ENCODE data around the gene STRIP2.
"Not testable (repeated sequence)": the region's sequence is repeated elsewhere in the genome, so short reads cannot be mapped to it uniquely, and the experiment has no call there.

STRIP2 gene, protein sequence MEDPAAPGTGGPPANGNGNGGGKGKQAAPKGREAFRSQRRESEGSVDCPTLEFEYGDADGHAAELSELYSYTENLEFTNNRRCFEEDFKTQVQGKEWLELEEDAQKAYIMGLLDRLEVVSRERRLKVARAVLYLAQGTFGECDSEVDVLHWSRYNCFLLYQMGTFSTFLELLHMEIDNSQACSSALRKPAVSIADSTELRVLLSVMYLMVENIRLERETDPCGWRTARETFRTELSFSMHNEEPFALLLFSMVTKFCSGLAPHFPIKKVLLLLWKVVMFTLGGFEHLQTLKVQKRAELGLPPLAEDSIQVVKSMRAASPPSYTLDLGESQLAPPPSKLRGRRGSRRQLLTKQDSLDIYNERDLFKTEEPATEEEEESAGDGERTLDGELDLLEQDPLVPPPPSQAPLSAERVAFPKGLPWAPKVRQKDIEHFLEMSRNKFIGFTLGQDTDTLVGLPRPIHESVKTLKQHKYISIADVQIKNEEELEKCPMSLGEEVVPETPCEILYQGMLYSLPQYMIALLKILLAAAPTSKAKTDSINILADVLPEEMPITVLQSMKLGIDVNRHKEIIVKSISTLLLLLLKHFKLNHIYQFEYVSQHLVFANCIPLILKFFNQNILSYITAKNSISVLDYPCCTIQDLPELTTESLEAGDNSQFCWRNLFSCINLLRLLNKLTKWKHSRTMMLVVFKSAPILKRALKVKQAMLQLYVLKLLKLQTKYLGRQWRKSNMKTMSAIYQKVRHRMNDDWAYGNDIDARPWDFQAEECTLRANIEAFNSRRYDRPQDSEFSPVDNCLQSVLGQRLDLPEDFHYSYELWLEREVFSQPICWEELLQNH

DNA sequence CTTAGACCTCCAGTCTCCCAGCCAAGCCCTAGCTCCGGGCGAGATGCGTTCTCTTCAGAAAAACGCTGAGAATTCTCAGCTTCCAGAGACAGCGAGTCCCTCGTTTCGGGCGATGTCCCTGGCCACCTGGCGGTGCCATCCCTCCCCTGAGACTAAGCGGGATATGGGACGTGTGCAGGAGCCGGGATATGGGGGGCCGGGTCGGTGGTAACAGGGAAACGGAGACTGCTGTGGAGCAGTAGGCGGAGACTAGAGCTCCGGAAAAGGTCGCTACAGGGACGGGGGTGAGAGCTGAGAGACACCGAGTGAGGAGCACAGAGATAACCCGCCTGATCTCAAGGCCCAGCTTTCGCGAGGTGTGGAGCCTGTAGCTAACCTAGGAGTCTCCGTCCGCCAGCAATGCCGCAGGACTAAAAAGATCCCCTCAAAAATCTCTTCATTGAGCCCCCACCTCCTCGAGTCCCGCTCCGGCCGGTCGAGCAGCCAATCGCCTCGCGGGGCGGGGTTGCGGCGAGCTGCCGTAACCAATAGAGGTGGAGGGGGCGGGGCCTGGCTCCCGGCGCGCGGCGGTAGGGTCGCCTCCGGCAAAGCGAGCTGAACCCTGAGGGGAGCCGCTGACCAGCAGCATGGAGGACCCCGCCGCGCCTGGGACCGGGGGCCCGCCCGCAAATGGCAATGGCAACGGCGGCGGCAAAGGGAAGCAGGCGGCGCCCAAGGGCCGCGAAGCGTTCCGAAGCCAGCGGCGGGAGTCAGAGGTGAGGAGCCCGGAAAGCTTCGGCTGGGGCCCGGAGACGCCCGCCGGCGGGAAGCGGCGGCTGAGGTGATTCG lies at the start of gene STRIP2:
Gene STRIP2, plus strand, starts transcription at position 586 of the 828 bp plus-strand sequence. Its CDS starts 41 bp downstream, at position 627.
- peak; percentile 96 for DNase-seq (ENCODE audit: low spot score)

DNA sequence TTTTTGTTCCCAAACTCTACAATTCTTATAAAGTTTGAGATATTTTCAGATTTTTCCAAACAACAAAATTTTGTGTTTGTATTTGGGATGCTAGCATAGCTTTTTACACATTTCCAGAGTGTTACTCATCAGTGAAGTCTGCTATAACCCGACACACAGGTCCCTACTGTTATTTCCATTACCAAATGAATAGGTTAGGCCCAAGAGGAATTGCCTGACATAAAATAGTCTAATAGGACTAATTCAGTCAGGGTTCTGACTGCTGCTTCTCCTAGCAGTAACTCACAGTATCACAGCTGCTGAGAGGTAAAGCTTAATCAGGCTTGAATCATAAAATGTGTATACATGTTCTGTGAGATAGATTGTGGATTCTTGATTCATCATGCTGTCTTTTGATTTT lies 49.1 kb upstream of the STRIP2 start:
- DNase-seq (ENCODE audit: low spot score): peak; percentile 17

DNA sequence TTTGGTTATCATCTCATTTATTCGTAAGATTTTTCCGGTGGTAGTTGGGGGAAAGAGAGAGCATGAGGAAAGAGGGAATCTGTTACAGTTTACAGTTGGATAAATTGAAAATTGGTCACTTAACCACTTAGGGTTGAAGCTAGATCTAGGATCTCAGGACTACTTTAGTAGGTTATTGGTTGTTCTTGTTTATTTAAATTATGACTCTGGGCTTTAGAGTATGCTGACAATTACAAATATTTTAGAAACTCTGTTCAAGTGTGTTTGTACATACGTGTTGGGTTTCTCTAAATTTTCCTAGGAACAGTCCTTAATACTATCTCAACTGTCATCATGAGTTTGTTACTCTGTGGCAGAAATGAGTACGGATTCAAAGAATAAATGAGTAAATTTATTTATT lies 48.6 kb upstream of the STRIP2 start:
- no peak for DNase-seq (ENCODE audit: low spot score)

DNA sequence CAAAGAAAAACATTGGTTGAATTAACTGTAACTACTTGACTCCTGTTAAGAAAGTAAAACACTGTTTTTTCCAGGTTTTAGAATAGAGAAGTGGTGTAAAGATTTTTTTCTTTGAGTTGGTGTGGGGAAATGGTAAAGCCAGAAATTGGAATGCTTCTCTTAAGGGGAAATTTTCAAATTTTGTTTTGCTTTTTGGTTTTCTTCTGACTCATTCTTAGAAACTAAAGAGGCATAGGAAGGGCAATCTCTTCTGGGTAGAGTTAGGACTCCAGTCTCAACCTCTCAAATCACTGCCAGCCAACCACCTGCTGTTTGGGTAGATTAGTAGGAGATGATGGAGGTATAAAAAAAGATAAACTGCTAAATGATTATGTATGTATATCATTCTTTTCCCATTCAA lies 47.7 kb upstream of the STRIP2 start:
- DNase-seq (ENCODE audit: low spot score): no peak

DNA sequence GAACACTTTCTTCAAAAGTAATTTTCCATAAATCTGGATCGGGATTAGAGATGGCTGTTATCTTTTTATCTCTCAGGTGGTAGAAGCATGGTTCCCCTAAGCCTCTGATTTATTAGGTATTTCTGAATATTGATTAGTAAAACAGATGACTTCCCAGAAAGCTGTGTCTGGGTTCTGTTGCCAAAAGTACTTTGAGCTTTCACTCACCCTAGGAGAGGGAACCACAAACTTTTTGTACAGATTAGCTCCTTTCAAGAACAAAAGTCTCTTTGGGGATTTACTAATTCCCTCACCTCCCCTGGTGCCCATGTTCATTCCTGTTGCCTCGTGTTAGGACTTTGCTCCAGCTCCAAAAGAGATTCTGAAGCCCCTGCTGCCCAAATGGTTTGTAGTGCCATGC lies 46.7 kb upstream of the STRIP2 start:
- no peak for DNase-seq (ENCODE audit: low spot score)

DNA sequence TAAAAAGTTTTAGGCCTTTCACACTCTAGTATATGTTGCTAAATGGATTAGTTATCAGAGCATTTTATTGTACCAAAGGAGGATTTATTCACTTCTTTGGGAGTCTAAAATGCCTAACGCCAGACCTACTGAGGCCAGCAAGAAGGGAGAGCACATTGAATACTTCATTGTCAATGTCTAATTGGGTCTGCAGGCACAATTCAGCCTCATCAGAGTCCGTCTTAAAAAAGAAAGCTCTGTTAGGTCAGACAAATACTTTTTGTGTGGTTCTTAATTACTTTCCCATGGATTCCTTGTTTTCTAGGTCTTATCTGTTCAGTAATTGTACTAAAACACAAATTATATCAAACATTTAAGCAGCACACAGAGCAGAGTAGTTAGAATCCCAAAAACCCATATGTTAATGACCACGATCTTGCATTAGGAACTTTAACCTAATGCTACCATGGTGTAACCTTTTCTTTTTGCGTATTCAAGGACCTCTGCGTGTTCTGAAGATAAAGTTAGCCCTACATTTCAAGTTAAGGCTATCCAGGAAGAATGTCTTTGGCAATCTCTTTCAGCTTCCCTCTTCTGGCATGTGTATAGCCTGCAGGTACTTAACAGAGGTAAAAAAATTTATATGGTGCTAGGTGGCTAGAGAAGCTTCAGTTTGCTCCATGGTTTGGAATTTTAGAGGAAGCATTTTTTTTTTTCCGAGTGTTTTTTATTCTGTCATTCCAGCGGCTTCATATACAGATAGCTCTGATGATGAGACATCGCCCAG lies 45.7 kb upstream of the STRIP2 start:
- DNase-seq (ENCODE audit: low spot score): no peak

DNA sequence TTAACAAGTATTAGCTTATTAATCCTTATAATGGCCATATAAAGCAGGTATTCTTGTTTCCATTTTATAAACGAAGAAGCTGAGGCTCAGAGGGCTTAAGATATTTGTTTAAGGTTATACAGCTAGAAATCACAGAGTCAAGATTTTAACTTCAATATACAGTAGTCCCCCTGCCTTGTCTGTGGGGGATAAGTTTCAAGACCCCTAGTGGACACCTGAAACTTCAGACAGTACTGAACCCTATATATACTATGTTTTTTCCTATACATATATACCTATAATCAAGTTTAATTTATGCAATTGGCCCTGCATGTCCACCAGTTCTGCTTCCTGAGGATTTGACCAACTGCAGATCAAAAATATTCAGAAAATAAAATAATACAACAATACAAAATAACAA lies 44.4 kb upstream of the STRIP2 start:
- no peak for DNase-seq (ENCODE audit: low spot score)

DNA sequence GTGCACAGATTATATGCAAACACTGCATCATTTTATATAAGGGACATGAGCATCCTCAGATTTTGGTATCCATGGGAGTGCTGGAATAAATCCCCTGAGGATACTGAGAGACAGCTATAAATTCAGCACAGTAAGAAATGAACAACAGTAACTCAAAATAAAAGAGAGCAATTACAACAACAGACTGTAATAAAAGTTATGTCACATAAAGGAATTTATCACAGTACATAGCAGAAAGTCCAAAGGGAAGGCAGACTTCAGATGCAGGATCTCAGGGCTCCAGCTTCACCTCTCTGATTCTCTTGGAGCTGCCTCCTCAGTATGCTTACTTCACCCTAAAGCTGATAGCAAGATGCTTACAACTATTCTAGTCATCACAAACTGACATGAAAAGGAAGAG lies 43.9 kb upstream of the STRIP2 start:
- no peak for DNase-seq (ENCODE audit: low spot score)

DNA sequence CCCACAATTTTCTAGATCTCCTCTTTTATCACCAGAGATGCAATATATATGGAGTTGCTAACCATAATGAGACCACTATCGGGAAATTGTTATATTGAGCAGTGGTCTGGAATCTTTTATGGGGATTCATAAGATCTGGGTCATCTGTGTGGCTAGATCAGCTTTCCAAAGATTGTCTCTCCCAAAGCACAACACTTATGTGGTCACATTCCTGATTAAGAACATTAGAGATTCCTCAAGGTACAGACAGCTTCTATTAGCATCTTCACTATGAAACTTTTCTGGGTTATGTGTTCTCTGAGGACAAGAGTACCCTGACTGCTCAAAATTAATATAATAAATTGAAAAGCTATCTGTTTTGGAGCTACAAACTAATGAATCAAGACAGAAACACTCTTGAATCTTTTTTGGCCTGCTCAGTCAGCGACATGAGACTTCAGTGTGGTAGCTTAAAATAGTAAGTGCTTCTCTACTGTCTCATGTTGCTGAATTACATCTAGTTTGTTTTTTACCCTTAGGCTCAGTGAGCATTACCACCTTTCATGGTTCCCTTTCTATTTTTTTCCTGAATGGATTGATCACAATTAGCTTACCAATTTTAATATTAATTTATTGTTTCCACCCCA lies 42.6 kb upstream of the STRIP2 start:
- DNase-seq (ENCODE audit: low spot score): no peak

DNA sequence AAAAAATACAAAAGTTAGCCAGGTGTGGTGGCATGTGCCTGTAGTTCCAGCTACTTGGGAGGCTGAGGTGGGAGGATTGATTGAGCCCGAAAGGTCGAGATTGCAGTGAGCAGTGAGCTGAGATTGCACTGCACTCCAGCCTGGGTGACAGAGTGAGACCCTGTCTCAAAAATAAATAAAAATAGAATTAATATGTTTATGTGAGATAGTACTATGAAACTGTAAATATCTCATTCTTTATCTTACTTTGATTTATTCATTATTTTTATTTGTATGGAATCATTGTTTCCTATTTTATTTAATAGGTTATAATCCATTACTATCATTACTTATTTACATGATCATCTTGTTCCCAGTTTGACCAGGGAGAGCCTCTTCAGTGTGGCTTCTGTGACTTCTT lies 41.0 kb upstream of the STRIP2 start:
- DNase-seq (ENCODE audit: low spot score): no peak

DNA sequence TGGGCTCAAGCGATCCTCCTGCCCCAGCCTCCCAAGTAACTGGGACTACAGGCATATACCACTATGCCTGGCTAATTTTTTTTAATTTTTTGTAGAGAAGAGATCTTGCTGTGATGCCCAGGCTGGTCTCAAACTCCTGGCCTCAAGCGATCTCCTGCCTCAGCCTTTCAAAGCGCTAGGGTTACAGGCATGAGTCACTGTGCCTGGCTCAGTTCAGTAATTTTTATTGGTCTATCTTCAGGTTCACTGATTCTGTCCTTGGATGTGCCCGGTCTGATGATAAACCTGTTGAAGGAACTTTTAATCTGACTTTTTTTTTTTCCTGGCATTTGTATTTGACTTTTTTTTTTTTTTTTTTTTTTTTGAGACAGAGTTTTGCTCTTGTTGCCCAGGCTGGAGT lies 40.1 kb upstream of the STRIP2 start:
- no peak for DNase-seq (ENCODE audit: low spot score)

DNA sequence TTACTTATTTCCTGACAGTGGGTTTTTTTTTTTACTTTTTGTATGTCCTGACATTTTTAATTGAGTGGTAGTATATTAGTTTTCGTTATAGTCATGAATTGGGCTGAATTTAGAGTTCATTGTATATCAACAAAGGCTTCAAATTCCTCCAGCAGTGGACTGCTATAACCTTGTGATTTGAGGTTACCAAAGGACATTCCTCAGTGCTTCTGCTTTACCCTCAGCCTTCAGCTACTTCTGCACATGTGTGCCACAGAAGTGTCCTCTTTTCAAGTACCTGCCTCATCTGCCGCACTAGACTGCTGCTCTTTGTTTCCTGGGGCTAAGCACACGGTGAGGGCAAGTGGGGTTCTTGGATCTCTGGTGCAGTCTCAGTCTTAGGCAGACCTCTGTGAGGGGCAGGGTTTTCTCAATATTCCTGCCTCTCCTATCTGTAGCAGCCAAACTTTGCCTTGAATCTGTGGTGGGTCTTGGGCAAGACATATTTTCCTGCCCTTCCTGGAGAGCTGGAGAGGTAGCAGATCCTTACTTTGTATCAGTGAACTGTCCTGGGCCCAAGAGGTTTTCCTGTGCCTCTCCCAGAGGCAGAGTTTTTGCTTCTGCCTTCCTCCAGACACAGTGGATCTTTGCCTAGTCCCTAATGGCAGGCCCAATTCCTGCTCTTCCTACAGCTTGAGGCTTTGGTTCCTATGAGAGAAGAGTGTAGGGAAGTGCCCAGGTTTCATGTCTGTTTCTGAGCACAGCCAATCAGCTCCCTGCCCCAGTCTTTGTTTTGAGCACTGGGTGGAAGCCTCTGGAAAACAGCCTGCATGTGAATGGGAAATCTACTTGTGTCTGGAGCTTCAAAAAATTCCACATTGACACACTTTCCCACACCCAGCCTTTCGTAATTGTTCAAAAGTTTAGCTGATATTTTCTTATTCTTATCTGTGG lies 39.0 kb upstream of the STRIP2 start:
- no peak for DNase-seq (ENCODE audit: low spot score)

DNA sequence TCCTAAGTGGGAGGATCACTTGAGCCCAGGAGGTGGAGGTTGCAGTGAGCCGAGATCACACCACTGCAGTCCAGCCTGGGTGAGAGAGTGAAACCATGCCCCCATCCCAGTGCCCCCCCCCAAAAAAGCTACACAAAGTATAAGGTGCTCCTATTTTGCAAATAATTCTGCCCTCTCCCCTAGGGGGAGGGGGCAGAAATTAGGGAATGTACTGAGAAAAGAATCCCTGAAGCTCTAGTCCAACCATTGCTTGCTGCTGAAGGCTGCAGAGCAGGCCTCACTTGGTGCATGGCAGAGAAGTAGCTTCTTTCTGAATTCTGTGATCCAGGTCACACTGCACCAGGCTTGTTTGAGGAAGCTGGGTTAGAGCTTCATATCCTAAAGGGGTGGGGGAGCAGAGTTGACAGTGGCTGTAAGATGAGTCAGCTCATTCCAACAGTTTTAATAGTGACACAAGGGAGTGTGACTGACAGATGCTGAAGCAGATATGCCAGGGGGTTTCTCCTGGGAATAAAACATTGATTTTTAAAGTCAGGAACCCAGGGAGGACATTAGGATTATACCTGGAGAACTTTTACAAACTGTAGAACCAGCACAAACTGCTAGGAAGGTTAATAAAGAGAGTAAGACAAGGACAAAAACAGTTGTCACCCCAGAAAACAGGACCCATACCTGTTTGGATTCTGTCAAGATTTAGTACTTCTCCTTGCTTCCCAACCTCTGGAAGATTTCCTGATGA lies 32.8 kb upstream of the STRIP2 start:
- DNase-seq (ENCODE audit: low spot score): no peak

DNA sequence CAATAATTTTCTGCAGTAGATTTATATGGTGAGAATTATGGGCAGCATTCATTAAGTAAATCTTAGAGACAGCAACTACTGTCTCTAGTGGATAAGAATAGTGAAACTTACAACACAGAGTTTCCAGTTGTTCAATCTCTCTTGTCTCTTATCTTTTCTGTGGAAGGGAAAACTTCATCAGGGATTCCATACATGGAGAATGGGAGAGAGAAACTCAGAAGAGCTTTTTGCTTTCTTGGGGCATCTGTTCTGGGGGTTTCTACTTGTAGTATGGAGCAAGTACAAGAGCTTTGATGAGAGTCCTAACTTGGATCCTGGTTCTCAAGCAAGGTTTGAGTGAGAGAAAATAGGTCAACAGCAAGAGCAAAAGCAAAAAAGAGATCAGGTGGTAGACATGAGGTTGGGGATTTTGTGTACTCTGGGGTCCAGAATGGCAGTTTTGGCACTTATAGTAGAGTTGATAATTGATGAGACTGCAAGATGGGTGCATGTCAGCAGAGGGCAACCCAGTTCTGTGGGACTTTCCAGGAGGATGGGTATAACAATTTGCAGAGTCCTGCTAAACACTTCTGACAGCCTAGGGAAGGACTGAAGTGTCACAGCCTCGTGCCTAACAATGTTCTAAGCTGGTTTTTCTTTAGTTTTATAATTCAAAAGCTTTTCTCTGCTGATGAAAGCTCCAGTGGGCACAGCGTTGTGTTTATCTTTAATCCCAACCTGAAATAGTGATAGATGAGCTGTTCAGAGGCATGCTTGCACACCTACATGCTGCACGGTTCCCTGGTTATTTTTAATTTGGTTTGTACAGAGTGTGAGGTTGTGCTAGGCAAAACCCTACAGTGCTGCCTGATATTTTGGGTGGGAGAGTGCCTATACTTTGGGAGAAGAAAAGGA lies 32.0 kb upstream of the STRIP2 start:
- DNase-seq (ENCODE audit: low spot score): peak; percentile 14

DNA sequence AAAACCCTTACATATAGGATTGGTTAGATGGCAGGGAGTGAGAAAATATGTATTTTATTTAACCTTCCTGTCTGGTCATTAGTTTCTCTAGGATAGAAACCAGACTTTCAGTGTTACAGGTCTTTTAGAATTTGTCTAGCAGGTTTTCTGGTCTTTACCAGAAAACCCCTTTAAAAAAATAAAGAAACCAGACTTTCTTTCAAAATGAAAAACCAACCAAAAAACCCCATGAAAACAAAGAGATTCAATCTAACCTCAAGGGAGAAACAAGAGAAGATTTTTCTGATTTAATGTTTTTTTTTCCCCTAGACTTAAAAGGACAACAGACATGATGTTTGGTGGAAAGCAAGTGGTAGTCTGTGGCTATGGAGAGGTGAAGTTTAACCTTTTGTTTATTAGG lies 28.7 kb upstream of the STRIP2 start:
- no peak for DNase-seq (ENCODE audit: low spot score)

DNA sequence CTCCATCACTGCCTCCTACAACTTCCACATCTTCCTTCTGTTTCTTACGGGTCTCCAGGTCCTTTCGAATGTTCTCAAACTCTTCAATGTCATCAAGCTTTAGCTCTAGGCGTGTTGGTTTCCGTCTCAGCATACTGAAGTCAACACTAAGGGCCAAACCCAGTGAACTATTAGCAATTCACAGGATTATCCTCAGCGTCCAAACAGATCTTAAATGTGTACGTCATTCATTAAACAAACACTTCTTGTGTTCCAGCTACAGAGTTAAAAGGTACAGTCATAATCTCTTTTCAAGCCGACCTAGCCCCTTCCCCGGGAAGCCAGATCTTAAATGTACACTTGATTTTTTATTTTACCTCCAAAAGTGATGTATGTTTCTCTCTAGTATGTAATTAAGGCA lies 24.0 kb upstream of the STRIP2 start:
- DNase-seq (ENCODE audit: low spot score): not testable (repeated sequence)

DNA sequence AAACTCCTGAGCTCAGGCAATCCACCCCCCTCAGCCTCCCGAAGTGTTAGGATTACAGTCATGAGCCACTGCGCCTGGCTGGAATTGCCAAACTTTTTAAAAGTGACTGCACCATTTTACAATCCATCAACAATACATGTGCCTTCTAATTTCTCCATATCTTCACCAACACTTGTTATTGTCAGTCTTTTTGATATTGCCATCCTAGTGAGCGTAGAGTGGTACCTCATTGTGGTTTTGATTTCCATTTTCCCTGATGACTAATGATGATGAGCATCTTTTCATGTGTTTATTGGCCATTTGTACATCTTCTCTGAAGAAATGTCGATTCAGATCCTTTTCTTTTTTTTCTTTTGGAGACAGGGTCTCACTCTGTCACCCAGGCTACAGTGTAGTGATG lies 21.7 kb upstream of the STRIP2 start:
- DNase-seq (ENCODE audit: low spot score): no peak

DNA sequence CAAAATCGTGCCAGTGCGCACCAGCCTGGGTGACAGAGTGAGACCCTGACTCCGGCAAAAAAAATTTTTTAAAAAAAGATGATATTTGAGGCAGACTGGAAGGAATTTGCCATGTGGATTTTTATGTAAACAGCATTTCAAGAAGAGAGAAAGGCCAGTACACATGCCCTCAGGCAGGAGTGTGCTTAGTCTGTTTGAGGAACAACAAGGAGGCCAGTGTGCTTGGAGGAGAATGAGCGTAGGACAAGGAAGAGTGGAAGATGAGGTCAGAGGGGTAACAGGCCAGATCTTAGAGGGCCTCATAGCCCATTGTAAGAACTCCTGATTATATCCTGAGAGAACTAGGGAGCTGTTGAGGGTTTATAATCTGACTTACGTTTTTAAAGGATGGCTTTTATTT lies 17.2 kb upstream of the STRIP2 start:
- no peak for DNase-seq (ENCODE audit: low spot score)

All from iPS-NIHi11 (cell line).